Brain microvascular endothelial cell (primary cell): Measurements from ENCODE around the gene SPSB1.

Experiments used
- DNase-seq: peaks from one replicate; pipeline ENCODE4 v3.0.0-alpha.2; 2020
- H3K27ac ChIP-seq: fragments of 250-450 bp; sonication (Bioruptor Pico); 2 replicates; pipeline ENCODE4 v1.5.1; 2020; ENCODE audit warnings: mild to moderate bottlenecking, moderate library complexity
- H3K27me3 ChIP-seq: fragments of 250-450 bp; sonication (Bioruptor Pico); replicated peaks from 2 replicates; pipeline ENCODE4 v1.5.1; 2020; ENCODE audit warnings: mild to moderate bottlenecking
- H3K36me3 ChIP-seq: fragments of 250-450 bp; sonication (Bioruptor Pico); replicated peaks from 2 replicates; pipeline ENCODE4 v1.5.1; 2020; ENCODE audit warnings: mild to moderate bottlenecking
- H3K4me3 ChIP-seq: 2 replicates; pipeline ENCODE4 v1.5.1; 2011; ENCODE audit warnings: low read depth, mild to moderate bottlenecking, control low read depth, low read length, moderate library complexity
- CTCF ChIP-seq: IDR thresholded peaks from 2 replicates; pipeline ENCODE4 v1.5.1; 2011; ENCODE audit warnings: low read depth, mild to moderate bottlenecking, moderate library complexity, low read length, control low read depth, inconsistent platforms; ENCODE audit errors: missing control alignments
- in situ Hi-C: cut with HindIII; loops from 2 replicates; pipeline ENCODE4 v1.10.0; 2017; ENCODE audit warnings: low sequenced_read_pairs, low pct_ligation_motif_present

SPSB1 gene

GRCh38 chr1:9292361-9293240 is at the start of gene SPSB1:
TSS of gene SPSB1 (plus strand) at chr1:9292894. CDS start at chr1:9355892, 62,998 bp downstream.
- Histone ChIP-seq H3K27ac (peak within 1 kb of the TSS; percentile 60), H3K27me3 (no peaks in the 10 kb centered on the region), H3K36me3 (no peaks in the 10 kb centered on the region), H3K4me3 (peak within 1 kb of the TSS; percentile 97)
- TF ChIP-seq CTCF, result no peak
- peak; percentile 56 for DNase-seq
- in situ Hi-C loops, result no loop called here

- no peak for DNase-seq
- Histone ChIP-seq H3K36me3 (peaks cover 3% of the 10 kb centered on the region), H3K27me3 (no peaks in the 10 kb centered on the region), H3K27ac (no peak overlapping the region), H3K4me3 (no peak overlapping the region)
- in situ Hi-C loops, result no loop called here
- no peak for TF ChIP-seq CTCF
These were observed 49.5 kb upstream of the SPSB1 start for GRCh38 chr1:9243066-9243739.

DNA sequence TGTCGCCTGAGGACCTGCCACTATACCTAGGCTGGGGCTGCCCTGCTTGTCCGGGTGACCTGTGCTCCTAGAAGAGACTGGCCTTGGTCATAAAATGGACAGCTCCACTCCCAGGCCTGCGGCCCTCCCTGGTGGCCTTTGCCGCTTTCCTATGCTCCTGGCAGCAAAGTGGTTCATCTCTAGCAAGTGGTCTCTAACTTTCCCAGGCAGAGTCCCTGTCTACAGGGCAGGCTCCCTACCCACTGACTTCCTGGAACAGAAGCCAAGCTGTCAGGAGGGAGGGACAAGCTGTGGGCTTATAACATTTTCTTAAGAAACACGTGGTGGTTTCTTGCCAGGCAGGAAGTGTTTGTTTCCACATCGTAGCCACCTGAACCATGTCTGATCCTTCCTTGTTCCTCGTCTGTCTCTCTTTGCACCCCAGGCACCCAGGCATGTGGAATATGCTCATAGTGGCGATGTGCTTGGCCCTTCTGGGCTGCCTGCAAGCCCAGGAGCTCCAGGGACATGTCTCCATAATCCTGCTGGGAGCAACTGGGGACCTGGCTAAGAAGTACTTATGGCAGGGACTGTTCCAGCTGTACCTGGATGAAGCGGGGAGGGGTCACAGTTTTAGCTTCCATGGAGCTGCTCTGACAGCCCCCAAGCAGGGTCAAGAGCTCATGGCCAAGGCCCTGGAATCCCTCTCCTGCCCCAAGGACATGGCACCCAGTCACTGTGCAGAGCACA is 48.0 kb upstream of the SPSB1 start:
- Histone ChIP-seq H3K27me3 (no peaks in the 10 kb centered on the region), H3K36me3 (peaks cover 3% of the 10 kb centered on the region), H3K27ac (no peak overlapping the region), H3K4me3 (no peak overlapping the region)
- no peak for TF ChIP-seq CTCF
- in situ Hi-C loops, result no loop called here
- DNase-seq, result no peak

- Histone ChIP-seq H3K27ac (no peak overlapping the region), H3K36me3 (peaks cover 3% of the 10 kb centered on the region), H3K4me3 (no peak overlapping the region), H3K27me3 (no peaks in the 10 kb centered on the region)
- TF ChIP-seq CTCF, result no peak
- no peak for DNase-seq
- in situ Hi-C loops, result no loop called here
These were observed 47.5 kb upstream of the SPSB1 start for GRCh38 chr1:9245230-9245619.

GRCh38 chr1:9245661-9246060 is 47.0 kb upstream of the SPSB1 start:
- in situ Hi-C loops, result no loop called here
- no peak overlapping the region for H3K27ac ChIP-seq

More at GRCh38 chr1:9245661-9246060, 47.0 kb upstream of the SPSB1 start:
- no peak overlapping the region for H3K4me3 ChIP-seq
- DNase-seq, result no peak
- peaks cover 3% of the 10 kb centered on the region for H3K36me3 ChIP-seq
- no peaks in the 10 kb centered on the region for H3K27me3 ChIP-seq
- no peak for TF ChIP-seq CTCF
